ENCODE data around the gene SCARB2.

The SCARB2 gene

GRCh38 chr4:76194325-76194724 lies 19.3 kb downstream of the SCARB2 start:
- TF ChIP-seq EGR1 (IDR thresholded peaks at IDR 0.05) (no peak), TCF12 (IDR thresholded peaks at IDR 0.05; ENCODE audit: low read depth) (no peak), FOXM1 (IDR thresholded peaks at IDR 0.05; ENCODE audit: borderline replicate concordance, low read depth) (no peak), NFIC (IDR thresholded peaks at IDR 0.05) (no peak), EP300 (IDR thresholded peaks at IDR 0.05; ENCODE audit: borderline replicate concordance) (no peak), YY1 (IDR thresholded peaks at IDR 0.05; ENCODE audit: low read depth) (no peak), REST (IDR thresholded peaks at IDR 0.05; ENCODE audit: low read depth) (no peak), CEBPB (IDR thresholded peaks at IDR 0.05) (no peak), RAD21 (IDR thresholded peaks at IDR 0.05; ENCODE audit: low read depth) (no peak), TEAD4 (IDR thresholded peaks at IDR 0.05) (no peak), ZBTB7A (IDR thresholded peaks at IDR 0.05; ENCODE audit: low read depth) (no peak)
- TF ChIP-seq, protein P1, sequence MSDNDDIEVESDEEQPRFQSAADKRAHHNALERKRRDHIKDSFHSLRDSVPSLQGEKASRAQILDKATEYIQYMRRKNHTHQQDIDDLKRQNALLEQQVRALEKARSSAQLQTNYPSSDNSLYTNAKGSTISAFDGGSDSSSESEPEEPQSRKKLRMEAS (IDR thresholded peaks at IDR 0.05), result no peak
- TF ChIP-seq, protein P2, sequence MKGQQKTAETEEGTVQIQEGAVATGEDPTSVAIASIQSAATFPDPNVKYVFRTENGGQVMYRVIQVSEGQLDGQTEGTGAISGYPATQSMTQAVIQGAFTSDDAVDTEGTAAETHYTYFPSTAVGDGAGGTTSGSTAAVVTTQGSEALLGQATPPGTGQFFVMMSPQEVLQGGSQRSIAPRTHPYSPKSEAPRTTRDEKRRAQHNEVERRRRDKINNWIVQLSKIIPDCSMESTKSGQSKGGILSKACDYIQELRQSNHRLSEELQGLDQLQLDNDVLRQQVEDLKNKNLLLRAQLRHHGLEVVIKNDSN (IDR thresholded peaks at IDR 0.05), result no peak

GRCh38 chr4:76192236-76192635 lies 21.4 kb downstream of the SCARB2 start:
- TF ChIP-seq, protein P1 (IDR thresholded peaks at IDR 0.05), result no peak
- no peak for TF ChIP-seq RAD21 (IDR thresholded peaks at IDR 0.05; ENCODE audit: low read depth)
- TF ChIP-seq EP300 (IDR thresholded peaks at IDR 0.05; ENCODE audit: borderline replicate concordance), result no peak
- TF ChIP-seq EGR1 (IDR thresholded peaks at IDR 0.05), result no peak
- no peak for TF ChIP-seq FOXM1 (IDR thresholded peaks at IDR 0.05; ENCODE audit: borderline replicate concordance, low read depth)
- TF ChIP-seq ZBTB7A (IDR thresholded peaks at IDR 0.05; ENCODE audit: low read depth), result no peak
- no peak for TF ChIP-seq CREB1 (IDR thresholded peaks at IDR 0.05; ENCODE audit: low read depth)
- TF ChIP-seq TCF12 (IDR thresholded peaks at IDR 0.05; ENCODE audit: low read depth), result no peak
- TF ChIP-seq YY1 (IDR thresholded peaks at IDR 0.05; ENCODE audit: low read depth), result no peak
- no peak for TF ChIP-seq CEBPB (IDR thresholded peaks at IDR 0.05)
- no peak for TF ChIP-seq TAF1 (IDR thresholded peaks at IDR 0.05; ENCODE audit: low read depth)
- TF ChIP-seq, protein P2 (IDR thresholded peaks at IDR 0.05), result no peak
- TF ChIP-seq NFIC (IDR thresholded peaks at IDR 0.05), result no peak
- no peak for TF ChIP-seq REST (IDR thresholded peaks at IDR 0.05; ENCODE audit: low read depth)

DNA sequence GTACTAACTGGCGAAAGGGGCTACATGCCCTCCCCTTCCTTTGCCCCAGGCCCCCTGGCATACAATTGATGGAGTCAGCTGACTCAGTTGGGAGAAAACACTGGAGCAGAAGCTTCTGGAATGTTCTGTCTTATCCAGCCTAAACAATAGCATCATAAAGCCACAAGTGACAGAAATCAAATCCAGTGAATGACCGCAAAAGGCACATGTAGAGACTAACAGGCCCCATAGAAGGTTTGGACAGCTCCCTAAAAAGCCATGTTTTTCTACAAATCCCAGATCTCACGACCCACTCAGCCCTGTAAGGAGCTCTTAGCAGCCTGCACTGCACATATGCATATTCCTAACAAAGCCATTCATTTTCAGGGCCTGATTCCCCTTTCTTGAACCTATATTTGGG lies 25.1 kb downstream of the SCARB2 start:
- peak; percentile 53; the same call in 1 of the 2 replicates for TF ChIP-seq REST (IDR thresholded peaks at IDR 0.05; ENCODE audit: low read depth)
- TF ChIP-seq YY1 (IDR thresholded peaks at IDR 0.05; ENCODE audit: low read depth), result no peak
- no peak for TF ChIP-seq EGR1 (IDR thresholded peaks at IDR 0.05)
- TF ChIP-seq FOXM1 (IDR thresholded peaks at IDR 0.05; ENCODE audit: borderline replicate concordance, low read depth), result no peak

DNA sequence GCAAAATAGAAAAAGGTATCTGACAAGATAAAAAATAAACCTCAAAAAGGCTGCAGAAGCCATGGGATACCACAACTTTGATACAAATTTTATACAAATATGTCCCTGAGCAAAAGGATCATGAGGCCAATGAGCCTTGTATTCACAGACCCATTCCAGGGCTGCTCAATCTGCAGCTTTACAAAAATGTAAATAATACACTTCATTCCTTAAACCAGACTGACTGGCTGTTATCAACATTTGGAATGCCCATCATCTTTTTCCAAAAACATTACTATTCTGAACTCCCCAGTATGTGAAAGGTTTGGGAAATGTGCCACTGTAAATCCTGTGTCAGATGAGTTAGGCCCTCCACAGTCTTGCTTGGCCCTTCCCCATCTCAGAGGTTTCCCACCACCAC lies 25.5 kb downstream of the SCARB2 start:
- TF ChIP-seq, protein P1 (IDR thresholded peaks at IDR 0.05), result no peak
- TF ChIP-seq, protein P2 (IDR thresholded peaks at IDR 0.05), result no peak
- TF ChIP-seq YY1 (IDR thresholded peaks at IDR 0.05; ENCODE audit: low read depth) (no peak), CREB1 (IDR thresholded peaks at IDR 0.05; ENCODE audit: low read depth) (no peak), TAF1 (IDR thresholded peaks at IDR 0.05; ENCODE audit: low read depth) (no peak), TEAD4 (IDR thresholded peaks at IDR 0.05) (no peak), FOXM1 (IDR thresholded peaks at IDR 0.05; ENCODE audit: borderline replicate concordance, low read depth) (no peak), ZBTB7A (IDR thresholded peaks at IDR 0.05; ENCODE audit: low read depth) (no peak), RAD21 (IDR thresholded peaks at IDR 0.05; ENCODE audit: low read depth) (no peak)
